GM19455 (cell line): ENCODE data around the gene KCNN2.

ENCODE experiments used
- ATAC-seq: cut with Tn5 transposase; IDR thresholded peaks from one replicate; pipeline ENCODE4 v1.9.1; 2021; ENCODE audit not compliant: unreplicated experiment

The KCNN2 gene

GRCh38 chr5:114477816-114478334 lies 116.0 kb downstream of the KCNN2 start:
- ATAC-seq: no peak

- no peak for ATAC-seq
Observed at GRCh38 chr5:114500756-114501155, 138.9 kb downstream of the KCNN2 start.

DNA sequence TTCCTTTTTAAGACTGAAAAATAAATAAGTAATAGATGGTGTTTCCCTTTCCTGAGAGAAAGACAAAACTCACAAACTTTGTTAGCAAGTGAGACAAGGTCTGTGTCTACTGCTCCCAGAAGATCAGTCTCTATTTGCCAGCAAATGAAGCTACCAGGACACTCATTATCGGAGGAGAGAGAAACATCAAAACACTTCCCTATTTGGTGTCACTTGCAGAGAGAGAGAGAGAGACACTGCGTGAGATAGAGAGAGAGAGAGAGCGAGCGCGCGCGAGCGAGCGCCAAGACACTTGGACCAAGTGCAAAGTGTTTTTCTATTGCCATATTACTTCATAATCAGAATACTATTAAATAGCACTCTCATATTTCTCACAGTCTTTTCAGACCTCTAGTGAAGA lies 142.7 kb downstream of the KCNN2 start:
- no peak for ATAC-seq

- no peak for ATAC-seq
Observed at GRCh38 chr5:114524221-114524620, 162.4 kb downstream of the KCNN2 start.

- ATAC-seq: no peak
Observed at GRCh38 chr5:114544561-114544960, 182.7 kb downstream of the KCNN2 start.
